DND-41 (cell line): ENCODE results near the gene PSTPIP1.

Experiments used
- ATAC-seq: fragments of 200-7000 bp; cut with Tn5 transposase; 3 replicates; pipeline ENCODE4 v1.9.1; 2021; ENCODE audit warnings: low read depth; ENCODE audit not compliant: insufficient read depth
- DNase-seq: peaks from one replicate; pipeline ENCODE4 v3.0.0-alpha.2; 2020
- H2AFZ ChIP-seq: 2 replicates; pipeline ENCODE4 v1.6.0; 2012; ENCODE audit warnings: low read depth, low read length
- H3K27ac ChIP-seq: 2 replicates; pipeline ENCODE4 v1.5.1; 2012; ENCODE audit warnings: low read length, inconsistent platforms
- H3K27me3 ChIP-seq: fragments of 200-600 bp; sonication (generic); 2 replicates; pipeline ENCODE4 v1.6.0; 2012; ENCODE audit warnings: low read length, mild to moderate bottlenecking, inconsistent platforms; ENCODE audit not compliant: insufficient read depth, poor library complexity
- H3K36me3 ChIP-seq: 2 replicates; pipeline ENCODE4 v1.5.1; 2012; ENCODE audit warnings: low read length, inconsistent platforms; ENCODE audit not compliant: insufficient read depth
- H3K4me1 ChIP-seq: 2 replicates; pipeline ENCODE4 v1.5.1; 2012; ENCODE audit warnings: mild to moderate bottlenecking, low read length; ENCODE audit not compliant: insufficient read depth
- H3K4me2 ChIP-seq: 2 replicates; pipeline ENCODE4 v1.6.0; 2012; ENCODE audit warnings: mild to moderate bottlenecking, moderate library complexity, low read length, inconsistent platforms; ENCODE audit not compliant: insufficient read depth
- H3K4me3 ChIP-seq, 2 experiments: fragments of 200-600 bp in 1 of 2; shearing (Covaris generic) in 1 of 2; 2 replicates each; pipeline ENCODE4 v1.5.1; 2012 to 2016; ENCODE audit warnings: inconsistent platforms in 2 of 2, low read length in 2 of 2, mild to moderate bottlenecking in 2 of 2, low read depth in 1 of 2, moderate library complexity in 1 of 2
- H3K79me2 ChIP-seq: 2 replicates; pipeline ENCODE4 v1.6.0; 2012; ENCODE audit warnings: low read length, inconsistent platforms; ENCODE audit not compliant: insufficient read depth
- H3K9ac ChIP-seq: 2 replicates; pipeline ENCODE4 v1.6.0; 2012; ENCODE audit warnings: low read depth, mild to moderate bottlenecking, inconsistent platforms, low read length, moderate library complexity
- H3K9me3 ChIP-seq: 2 replicates; pipeline ENCODE4 v1.5.1; 2012; ENCODE audit warnings: low read length, moderate library complexity, mild to moderate bottlenecking, inconsistent platforms; ENCODE audit not compliant: insufficient read depth, severe bottlenecking
- H4K20me1 ChIP-seq: 2 replicates; pipeline ENCODE4 v1.6.0; 2012; ENCODE audit warnings: low read length; ENCODE audit not compliant: insufficient read depth
- CTCF ChIP-seq: IDR thresholded peaks from 2 replicates; pipeline ENCODE4 v1.5.1; 2012; ENCODE audit warnings: borderline replicate concordance, low read length, moderate library complexity, mild to moderate bottlenecking; ENCODE audit not compliant: poor library complexity, severe bottlenecking; ENCODE audit errors: extremely low read depth
- EZH2 ChIP-seq: IDR thresholded peaks from 3 replicates; pipeline ENCODE4 v1.6.1; 2012; ENCODE audit warnings: borderline replicate concordance, low read depth, mild to moderate bottlenecking, moderate library complexity, low read length, inconsistent platforms; ENCODE audit not compliant: severe bottlenecking

The PSTPIP1 gene

GRCh38 chr15:76979331-76979925 lies 15.5 kb upstream of the PSTPIP1 start:
- H3K4me1 ChIP-seq: no peaks in the 10 kb centered on the region
- ATAC-seq (no peak), DNase-seq (no peak)

GRCh38 chr15:76979996-76980520 lies 14.9 kb upstream of the PSTPIP1 start:
- no peak overlapping the region for H3K4me2 ChIP-seq

More at GRCh38 chr15:76979331-76979925, 15.5 kb upstream of the PSTPIP1 start:
- H3K4me3 ChIP-seq: no peak overlapping the region
- H3K27me3 ChIP-seq: no peaks in the 10 kb centered on the region
- no peaks in the 10 kb centered on the region for H3K79me2 ChIP-seq
- no peaks in the 10 kb centered on the region for H3K36me3 ChIP-seq
- H2AFZ ChIP-seq: no peak overlapping the region
- no peak overlapping the region for H3K9ac ChIP-seq
- TF ChIP-seq EZH2: no peak
- no peak for TF ChIP-seq CTCF
- H3K4me2 ChIP-seq: no peak overlapping the region
- no peak overlapping the region for H3K27ac ChIP-seq
- no peaks in the 10 kb centered on the region for H3K9me3 ChIP-seq
- no peaks in the 10 kb centered on the region for H4K20me1 ChIP-seq

GRCh38 chr15:76982356-76982755 lies 12.6 kb upstream of the PSTPIP1 start:
- DNase-seq (no peak), ATAC-seq (no peak)
- no peak overlapping the region for H2AFZ ChIP-seq
- H3K79me2 ChIP-seq: no peaks in the 10 kb centered on the region
- H3K4me1 ChIP-seq: no peaks in the 10 kb centered on the region
- no peak overlapping the region for H3K9ac ChIP-seq
- H3K4me2 ChIP-seq: no peak overlapping the region
- H3K27me3 ChIP-seq: no peaks in the 10 kb centered on the region
- H4K20me1 ChIP-seq: no peaks in the 10 kb centered on the region
- TF ChIP-seq EZH2: no peak
- TF ChIP-seq CTCF: no peak
- no peaks in the 10 kb centered on the region for H3K36me3 ChIP-seq
- H3K4me3 ChIP-seq: no peak overlapping the region
- H3K9me3 ChIP-seq: no peaks in the 10 kb centered on the region
- H3K27ac ChIP-seq: no peak overlapping the region

More at GRCh38 chr15:76979996-76980520, 14.9 kb upstream of the PSTPIP1 start:
- Histone ChIP-seq H3K4me1 (no peaks in the 10 kb centered on the region), H3K27ac (no peak overlapping the region), H3K9me3 (no peaks in the 10 kb centered on the region), H3K27me3 (no peaks in the 10 kb centered on the region), H2AFZ (no peak overlapping the region), H3K4me3 (no peak overlapping the region), H3K79me2 (no peaks in the 10 kb centered on the region), H3K9ac (no peak overlapping the region), H4K20me1 (no peaks in the 10 kb centered on the region), H3K36me3 (no peaks in the 10 kb centered on the region)
- ATAC-seq (no peak), DNase-seq (no peak)
- no peak for TF ChIP-seq CTCF
- no peak for TF ChIP-seq EZH2

- Histone ChIP-seq H3K4me1 (no peaks in the 10 kb centered on the region), H3K27ac (no peak overlapping the region), H3K79me2 (no peaks in the 10 kb centered on the region), H3K9ac (no peak overlapping the region), H3K4me2 (no peak overlapping the region), H3K27me3 (no peaks in the 10 kb centered on the region), H3K9me3 (no peaks in the 10 kb centered on the region), H4K20me1 (no peaks in the 10 kb centered on the region), H2AFZ (no peak overlapping the region), H3K36me3 (no peaks in the 10 kb centered on the region), H3K4me3 (no peak overlapping the region)
- ATAC-seq: no peak
- no peak for DNase-seq
- TF ChIP-seq EZH2 (no peak), CTCF (no peak)
Observed at GRCh38 chr15:76982756-76983155, 12.2 kb upstream of the PSTPIP1 start.
